ENCODE results near the gene YIPF4.
"Not testable (repeated sequence)": the region's sequence is repeated elsewhere in the genome, so short reads cannot be mapped to it uniquely, and the experiment has no call there.

Gene YIPF4

DNA sequence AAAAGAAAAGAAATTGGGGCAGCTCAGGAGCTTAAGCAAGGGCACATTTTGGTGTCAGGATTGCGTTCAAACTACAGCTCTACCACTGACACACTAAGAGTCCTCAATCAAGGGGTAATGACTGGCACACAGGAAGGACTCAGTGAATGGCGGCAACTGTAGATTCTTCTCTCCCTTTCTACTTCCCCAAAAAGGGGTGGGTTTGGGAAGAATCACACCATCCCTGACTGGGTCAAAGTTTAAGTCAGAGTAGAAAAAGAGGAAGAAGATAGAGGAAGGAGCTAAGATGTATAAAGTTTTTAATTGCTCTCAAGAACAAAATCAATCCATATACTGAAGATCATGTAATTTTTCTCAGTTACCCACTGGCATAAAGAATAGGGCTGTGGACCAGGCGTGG lies 15.6 kb upstream of the YIPF4 start:
- H3K4me3 ChIP-seq (ENCODE audit: low read depth, low read length): no peak overlapping the region
- DNase-seq (ENCODE audit: low read depth): no peak
- TF ChIP-seq, protein P1, sequence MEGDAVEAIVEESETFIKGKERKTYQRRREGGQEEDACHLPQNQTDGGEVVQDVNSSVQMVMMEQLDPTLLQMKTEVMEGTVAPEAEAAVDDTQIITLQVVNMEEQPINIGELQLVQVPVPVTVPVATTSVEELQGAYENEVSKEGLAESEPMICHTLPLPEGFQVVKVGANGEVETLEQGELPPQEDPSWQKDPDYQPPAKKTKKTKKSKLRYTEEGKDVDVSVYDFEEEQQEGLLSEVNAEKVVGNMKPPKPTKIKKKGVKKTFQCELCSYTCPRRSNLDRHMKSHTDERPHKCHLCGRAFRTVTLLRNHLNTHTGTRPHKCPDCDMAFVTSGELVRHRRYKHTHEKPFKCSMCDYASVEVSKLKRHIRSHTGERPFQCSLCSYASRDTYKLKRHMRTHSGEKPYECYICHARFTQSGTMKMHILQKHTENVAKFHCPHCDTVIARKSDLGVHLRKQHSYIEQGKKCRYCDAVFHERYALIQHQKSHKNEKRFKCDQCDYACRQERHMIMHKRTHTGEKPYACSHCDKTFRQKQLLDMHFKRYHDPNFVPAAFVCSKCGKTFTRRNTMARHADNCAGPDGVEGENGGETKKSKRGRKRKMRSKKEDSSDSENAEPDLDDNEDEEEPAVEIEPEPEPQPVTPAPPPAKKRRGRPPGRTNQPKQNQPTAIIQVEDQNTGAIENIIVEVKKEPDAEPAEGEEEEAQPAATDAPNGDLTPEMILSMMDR (IDR thresholded peaks at IDR 0.05; ENCODE audit: low read depth, low read length, missing control alignments): no peak

DNA sequence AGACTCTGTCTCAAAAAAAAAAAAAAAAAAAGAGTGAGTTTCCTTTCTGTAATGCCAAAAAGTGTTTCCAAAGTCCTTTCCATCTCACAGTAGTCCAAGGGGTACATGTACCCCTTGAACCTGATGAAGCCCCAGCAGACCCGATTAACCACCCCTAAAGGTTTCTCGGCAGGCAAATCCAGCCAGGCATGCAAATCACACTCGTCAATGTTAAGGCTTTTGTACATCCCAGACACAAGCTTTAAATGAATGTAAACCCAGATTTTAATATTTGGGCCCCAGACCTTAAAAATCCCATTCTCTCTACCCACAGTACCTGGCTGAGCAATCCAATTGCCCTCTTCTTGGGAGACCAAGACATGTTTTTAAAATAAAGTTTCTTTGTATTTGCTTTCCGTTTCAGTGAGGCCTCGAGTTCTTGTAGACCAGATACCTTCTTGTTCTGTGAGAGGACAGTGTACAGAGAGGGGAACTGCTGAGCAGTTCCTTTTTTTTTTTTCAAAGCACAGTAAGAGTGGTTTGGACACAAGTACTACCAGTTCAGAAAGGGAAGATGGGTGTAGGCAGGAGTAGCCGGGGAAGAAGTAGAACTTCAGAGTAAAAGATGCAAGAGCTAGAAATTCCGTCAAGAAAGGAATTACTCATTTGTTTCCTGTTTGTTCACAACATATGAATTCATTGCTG lies 13.1 kb upstream of the YIPF4 start, which contains the start of gene NLRC4:
TSS of gene NLRC4 (minus strand) at position 465 of the 684 bp plus-strand sequence. CDS start 8,111 bp downstream, outside the sequence.
- TF ChIP-seq, protein P1 (IDR thresholded peaks at IDR 0.05; ENCODE audit: low read depth, low read length, missing control alignments): no peak
- DNase-seq (ENCODE audit: low read depth): peak; percentile 62
- H3K4me3 ChIP-seq (ENCODE audit: low read depth, low read length): peak within 1 kb of the TSS; percentile 22

DNA sequence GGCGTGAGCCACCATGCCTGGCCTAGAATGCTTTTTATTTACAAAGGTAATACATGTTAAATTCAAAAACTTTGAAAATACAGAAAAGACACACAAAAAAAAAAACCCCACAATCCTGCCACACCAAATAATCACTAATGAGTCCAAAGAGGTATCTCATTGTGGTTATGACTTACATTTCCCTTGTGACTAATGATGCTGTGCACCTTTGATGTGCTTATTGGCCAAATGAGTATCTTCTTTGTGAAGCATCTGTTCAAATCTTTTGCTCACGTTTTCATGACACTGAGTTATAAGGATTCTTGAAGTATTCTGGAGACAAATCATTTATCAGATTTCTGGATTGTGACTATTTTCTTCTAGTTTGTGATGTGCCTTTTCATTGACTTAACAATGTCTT lies 6.6 kb upstream of the YIPF4 start:
- H3K4me3 ChIP-seq (ENCODE audit: low read depth, low read length): no peak overlapping the region
- no peak for DNase-seq (ENCODE audit: low read depth)
- TF ChIP-seq, protein P1 (IDR thresholded peaks at IDR 0.05; ENCODE audit: low read depth, low read length, missing control alignments): no peak

DNA sequence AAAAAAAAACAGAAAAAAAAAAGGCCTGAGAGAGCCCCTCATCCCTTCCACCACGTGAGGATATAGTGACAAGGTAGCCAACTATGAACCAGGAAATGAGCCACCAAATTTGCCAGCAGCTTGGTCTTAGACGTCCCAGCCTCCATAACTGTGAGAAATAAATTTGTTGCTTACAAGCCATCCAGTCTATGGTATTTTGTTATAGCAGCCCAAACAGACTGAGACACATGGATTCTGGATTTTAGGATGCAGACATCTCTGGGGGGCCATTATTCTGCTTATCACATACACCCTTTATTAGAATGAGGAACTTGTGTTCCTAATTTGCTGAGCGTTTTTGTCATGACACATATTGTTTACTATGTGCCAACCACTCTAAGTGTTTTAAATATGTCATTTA lies 5.4 kb upstream of the YIPF4 start:
- TF ChIP-seq, protein P1 (IDR thresholded peaks at IDR 0.05; ENCODE audit: low read depth, low read length, missing control alignments): no peak
- no peak for DNase-seq (ENCODE audit: low read depth)
- no peak overlapping the region for H3K4me3 ChIP-seq (ENCODE audit: low read depth, low read length)

DNA sequence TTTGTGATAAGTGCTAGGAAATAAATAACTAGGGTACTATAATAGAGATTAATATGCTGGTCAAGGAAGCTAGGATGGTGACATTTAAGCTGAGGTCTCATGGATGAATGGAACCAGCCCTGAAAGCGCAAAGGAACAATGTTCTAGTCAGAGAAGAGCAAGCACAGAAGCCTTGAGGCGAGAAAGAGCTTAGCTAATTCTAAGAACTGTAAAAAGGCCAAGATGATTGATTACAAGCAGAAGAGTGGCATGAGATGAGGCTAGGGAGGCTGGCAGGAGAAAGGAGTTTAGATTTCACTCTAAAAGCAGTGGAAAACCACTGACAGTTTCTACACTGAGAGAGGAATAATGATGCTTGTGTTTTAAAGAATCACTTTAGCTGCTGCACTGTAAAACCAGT lies 3.4 kb upstream of the YIPF4 start:
- TF ChIP-seq, protein P1 (IDR thresholded peaks at IDR 0.05; ENCODE audit: low read depth, low read length, missing control alignments): no peak
- no peak overlapping the region for H3K4me3 ChIP-seq (ENCODE audit: low read depth, low read length)
- DNase-seq (ENCODE audit: low read depth): no peak

DNA sequence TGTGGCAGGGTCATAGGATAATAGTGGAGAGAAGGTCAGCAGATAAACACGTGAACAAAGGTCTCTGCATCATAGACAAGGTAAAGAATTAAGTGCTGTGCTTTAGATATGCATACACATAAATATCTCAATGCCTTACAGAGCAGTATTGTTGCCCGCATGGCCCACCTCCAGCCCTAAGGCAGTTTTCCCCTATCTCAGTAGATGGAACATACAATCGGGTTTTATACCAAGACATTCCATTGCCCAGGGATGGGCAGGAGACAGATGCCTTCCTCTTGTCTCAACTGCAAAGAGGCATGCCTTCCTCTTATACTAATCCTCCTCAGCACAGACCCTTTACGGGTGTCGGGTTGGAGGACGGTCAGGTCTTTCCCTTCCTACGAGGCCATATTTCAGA lies 1.9 kb upstream of the YIPF4 start:
- DNase-seq (ENCODE audit: low read depth); H3K4me3 ChIP-seq (ENCODE audit: low read depth, low read length): not testable (repeated sequence)

DNA sequence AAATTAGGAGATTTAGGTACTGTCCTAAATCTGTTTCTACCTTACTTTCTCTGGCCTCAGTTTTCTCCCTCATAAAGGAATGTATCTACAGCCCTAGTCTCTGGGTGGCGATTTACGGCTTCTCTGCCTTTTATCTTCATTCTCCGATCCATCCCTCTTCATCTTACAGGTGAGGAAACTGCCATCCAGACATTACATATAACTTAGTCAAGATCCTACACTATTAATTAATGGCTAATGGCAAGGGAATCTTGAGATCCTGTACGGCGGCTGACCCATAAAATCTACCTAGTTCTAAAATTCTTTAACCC lies 386 bp upstream of the YIPF4 start:
- DNase-seq (ENCODE audit: low read depth): no peak
- TF ChIP-seq, protein P1 (IDR thresholded peaks at IDR 0.05; ENCODE audit: low read depth, low read length, missing control alignments): no peak
- H3K4me3 ChIP-seq (ENCODE audit: low read depth, low read length): peak overlapping the region; percentile 100

Data from GM12864 (cell line).